Stimulated activated CD8-positive, alpha-beta memory T cell treated with anti-CD3 and anti-CD28 coated beads, Interleukin-15, amount 100 ng/mL, for 24 hours (primary cell): ENCODE measurements around the gene HLA-DMB.

Source experiments
- DNase-seq: peaks from one replicate; pipeline ENCODE4 v3.0.0-alpha.2; 2020; ENCODE audit warnings: low read depth

Gene HLA-DMB

DNA sequence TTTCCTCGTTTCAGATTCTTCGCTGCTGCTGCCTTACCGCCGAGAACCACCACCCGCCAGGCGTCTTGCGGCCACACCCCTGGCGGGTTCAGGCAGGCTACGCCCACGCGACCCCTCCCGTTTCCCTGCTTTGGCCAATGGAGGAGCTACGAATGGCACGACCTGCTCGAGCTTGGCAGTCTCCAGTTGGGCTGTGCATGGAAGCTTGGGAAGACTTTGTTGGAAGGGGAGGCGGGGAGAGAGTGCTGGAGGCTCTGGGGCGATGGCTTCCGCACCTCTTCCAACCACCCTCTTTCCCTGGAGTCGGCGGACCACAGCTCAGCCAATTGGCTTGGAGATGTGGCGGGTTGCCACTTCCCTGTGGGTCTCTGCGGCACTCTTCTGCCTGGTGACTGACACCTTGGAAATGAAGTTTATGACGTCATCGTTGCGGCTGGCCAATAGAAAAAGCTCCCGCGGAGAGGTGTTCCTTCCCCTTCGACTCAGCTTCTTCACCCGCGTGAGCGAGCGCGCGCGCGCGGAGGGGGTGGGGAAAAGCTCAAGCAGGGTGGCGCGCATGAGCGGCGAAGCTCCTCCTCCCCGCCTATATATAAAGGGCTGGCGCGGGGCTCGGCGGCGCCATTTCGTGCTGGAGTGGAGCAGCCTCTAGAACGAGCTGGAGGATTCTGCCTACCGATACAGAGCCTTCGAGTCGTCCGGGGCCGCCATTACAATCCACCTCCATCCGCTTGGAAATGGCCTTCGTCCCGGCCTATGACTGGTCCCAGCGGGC lies 30.9 kb upstream of the HLA-DMB start:
- peak; percentile 99 for DNase-seq

DNA sequence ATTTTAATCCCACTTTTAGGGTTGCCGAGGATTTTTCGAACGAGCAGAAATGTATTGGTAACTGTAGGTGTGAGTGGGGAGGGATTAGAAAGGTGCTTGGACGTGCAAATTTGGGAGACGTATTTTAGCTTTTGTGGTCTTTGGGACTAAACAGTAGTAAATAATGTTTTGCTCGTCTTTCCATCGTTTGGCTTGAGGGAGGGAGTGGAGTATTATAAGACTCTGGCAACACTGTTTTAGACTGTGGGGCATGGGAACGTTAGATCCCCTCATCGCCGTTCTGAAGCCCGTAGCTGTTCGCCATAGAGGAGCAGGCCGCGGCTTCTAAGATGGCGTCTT lies 30.4 kb upstream of the HLA-DMB start:
- DNase-seq = no peak

DNA sequence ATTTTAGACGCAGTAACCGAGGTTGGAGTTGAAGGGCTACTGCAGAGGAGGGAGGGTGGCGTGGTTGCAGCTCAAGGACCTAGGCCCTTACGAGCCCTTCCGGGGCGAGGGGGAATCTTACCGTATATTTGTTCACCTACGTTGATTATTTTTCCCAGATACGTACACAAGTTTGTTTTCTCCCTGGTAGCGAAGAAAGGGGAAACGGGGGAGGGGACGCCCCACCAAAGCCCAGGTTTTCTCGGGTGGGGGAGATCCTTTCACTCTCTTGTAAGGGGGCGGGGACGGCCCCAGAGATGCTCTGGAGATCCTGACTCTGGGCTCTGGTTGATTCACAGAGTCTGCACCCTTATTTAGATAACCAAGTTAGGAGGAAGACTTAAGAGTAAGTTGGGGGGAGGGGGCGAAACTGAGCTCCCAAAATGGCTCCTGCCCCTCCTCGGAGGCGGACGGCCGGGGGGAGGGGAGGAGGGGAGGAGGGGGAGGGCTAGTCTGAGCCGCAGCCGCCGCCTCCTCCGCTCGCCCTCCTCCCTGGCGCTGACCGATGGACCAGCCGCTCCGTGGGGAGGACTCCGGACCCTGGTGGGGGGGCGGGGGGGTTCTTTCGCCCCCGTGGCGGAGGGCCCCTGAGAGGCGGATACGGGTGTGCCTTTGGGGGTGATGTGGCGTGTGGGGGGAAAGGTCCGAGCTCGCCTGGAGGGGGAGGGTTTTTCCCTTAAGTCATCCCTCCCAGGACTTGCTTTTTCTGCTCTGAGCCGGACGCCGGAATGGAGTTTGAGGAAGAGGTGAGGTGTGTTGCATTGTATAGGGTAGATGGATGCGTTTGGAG lies 29.8 kb upstream of the HLA-DMB start:
- peak; percentile 44 for DNase-seq

DNA sequence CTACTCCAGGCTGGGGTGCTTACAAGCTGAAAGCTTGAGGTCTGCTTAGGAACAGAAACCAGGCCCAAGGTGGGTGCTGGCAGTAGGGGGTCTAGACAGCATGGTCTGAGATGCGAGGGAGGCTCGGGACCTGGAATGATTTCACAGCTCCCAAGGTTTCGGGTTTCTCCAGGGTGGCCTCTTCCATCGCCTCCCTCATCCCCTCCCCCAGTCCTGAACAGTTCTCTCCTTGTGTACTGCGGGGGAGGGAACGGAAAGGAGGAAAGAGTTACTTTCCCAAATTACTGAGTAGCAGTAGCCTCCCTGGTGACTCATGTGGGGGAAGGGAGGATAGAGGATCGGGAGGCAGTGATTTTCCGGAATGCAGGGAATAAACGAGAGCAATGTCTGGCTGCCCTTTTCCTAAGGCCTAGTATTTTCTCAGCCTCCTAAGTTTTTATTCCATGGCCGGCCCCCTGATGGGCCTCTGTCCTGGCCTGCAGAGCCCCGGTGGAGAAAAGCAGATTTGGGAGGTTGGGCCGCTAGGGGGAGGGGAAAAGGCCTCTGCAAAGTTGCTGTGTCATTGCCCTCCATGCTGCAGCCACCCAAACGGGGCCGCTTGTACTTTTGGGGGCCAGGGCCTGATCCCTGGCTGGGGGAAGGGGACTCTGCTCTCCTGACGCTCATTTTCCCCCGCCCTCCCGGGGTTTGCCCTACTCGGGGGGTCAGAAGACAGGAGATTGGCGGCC lies 29.0 kb upstream of the HLA-DMB start:
- peak; percentile 51 for DNase-seq

DNA sequence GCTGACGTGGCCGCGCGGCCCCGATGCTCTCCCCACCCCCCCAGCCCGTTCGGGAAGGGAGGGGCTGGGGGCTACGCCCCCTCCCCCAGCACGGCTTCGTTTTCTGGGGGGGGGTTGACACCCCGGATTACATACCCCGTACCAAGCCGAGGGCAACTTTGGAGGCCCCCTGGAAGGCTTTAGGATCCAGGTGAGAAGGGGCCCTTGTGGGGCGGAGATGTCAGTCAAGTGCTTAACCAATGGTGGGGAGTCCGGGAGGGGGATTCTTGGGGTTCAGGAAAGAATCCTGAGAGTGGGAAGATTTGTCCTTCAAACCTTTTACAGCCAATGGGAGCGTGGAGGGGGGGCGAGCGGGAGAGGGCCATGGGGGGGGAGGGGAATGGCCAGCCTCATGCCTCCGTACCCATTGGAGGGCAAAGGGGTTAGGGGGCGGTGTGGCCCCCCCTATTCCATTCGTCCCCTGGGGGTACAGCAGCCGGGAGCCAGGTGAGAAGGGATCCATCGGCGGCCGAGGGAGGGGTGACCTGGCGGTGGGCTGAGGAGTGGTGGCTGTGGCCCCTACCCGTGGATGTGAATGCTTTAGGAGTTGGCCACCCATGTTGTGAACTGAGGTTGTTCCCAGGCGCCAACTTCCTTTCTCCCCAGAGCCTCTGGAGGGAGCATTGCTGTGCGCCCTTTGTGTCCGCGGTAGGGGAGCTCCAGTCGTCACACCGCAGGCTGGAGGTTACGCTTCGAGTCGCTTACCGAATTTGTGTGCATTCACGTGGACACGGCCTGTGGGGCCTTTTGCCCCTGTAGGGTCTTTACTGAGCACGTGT lies 28.2 kb upstream of the HLA-DMB start:
- DNase-seq = peak; percentile 65

DNA sequence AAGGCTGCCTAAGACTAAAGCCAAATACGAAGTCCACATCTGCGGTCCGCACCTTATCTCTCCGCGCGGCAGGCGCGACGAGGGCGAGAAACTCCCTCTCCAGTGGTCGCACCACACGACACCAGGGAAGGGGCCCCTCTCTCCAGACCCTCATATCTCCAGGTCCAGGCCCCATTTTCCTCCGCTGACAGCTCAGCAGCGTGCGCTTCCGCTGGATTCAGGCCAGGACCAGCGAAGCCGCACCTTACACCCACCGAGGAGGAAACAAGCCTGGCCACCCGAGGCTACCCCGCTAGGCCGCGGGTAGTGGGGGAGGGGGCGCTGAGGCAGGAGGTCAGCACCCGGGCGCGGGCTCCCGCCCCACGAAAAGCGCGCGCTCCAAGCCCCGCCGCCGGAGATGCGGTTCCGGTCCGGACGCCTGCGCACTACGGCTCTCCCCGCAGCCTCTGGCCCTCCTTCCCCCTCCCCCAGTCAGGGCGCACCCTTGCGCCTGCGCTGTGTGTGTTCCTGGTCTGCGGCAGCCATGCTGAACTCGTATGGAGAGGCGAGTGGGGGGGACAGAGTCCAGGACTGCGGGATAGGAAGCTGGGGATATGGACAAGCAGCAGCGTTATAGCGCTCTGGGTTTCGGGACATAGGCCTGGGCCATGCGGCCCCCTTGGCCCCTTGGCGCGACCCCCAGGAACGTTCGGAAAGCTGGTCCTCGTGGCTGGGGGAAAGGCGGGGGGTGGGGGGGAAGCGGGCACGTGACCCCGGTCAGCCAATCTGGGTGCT lies 27.5 kb upstream of the HLA-DMB start, which contains the start of gene BRD2:
TSS of gene BRD2 (plus strand) at position 502 of the 774 bp plus-strand sequence. CDS start 4,305 bp downstream, outside the sequence.
- DNase-seq = peak; percentile 88

DNA sequence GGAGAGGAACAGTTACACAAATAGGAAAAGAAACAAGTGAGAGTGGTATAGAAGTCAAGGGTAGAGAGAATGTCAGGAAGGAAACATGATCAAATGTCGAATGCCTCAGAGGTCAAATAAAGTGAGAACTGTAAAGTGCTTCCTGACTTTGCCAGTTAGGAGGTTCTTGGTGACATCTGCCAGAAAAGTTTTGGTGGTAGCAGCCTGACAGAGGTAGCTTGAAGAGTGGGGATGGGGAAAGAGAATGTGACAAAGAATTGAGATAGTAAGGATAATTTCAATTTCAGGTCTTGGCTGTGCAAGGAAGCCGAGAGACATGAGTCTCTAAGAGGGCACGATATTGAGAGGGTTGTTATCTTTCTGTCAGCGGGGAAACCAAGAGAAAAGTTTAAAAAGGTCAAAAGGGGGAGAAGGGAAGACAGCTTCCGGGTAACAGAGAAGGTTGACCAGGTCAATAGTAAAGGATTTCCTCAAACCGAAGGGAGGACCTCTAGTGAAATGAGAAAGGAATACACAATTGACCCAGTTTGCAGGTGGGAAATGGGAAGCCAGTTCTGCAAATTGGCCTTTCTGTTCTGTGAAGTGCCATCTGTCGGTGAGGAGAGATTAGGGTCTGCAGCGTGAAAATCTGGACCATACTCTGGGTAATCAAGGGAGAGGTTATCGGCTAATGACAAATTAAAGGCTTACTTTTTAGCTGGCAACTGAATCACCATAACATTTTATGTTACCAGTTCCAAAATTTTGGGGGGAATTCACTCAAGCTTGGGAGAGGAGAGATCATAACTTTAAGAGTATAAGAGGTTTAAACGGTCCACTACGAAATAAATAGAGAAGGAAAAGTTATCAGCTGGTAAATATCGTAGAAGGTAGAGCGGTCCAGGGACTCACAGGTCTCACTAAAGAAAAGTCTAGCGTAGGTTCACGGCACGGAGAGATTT lies 26.6 kb upstream of the HLA-DMB start:
- no peak for DNase-seq

DNA sequence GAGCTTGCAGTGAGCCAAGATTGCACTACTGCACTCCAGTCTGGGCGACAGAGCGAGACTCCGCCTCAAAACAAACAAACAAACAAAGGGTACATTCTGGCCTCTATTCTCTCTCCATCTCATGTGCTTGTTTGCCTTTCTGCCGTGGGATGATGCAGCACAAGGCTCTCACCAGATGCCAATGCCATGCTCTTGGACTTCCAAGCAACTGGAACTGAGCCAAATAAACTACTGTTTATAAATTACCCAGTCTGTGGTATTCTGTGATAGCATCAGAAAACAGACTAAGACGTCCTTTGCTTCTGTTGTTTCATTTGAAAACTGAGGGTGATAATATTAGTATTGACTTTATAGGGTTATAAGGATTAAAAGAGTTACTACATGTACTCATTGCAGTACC lies 23.9 kb upstream of the HLA-DMB start:
- DNase-seq = no peak

DNA sequence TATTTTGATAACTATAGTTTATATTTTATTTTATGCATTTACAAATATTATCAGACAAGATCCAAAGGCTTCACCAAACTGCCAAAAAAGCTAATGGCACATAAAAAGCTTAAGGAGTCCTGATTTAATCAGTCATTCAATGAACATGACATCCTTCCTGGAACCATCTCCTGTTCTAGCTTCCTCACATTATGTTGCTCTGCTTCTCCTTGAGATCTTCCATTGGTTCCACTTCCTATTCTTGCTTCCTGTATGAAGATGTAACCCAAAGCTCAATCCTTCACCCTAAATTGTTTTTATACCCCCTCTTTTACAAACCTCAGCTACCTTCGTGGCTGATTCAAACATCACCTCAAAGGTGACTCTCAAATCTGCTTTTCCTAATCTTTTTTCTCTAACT lies 23.0 kb upstream of the HLA-DMB start:
- DNase-seq = no peak

DNA sequence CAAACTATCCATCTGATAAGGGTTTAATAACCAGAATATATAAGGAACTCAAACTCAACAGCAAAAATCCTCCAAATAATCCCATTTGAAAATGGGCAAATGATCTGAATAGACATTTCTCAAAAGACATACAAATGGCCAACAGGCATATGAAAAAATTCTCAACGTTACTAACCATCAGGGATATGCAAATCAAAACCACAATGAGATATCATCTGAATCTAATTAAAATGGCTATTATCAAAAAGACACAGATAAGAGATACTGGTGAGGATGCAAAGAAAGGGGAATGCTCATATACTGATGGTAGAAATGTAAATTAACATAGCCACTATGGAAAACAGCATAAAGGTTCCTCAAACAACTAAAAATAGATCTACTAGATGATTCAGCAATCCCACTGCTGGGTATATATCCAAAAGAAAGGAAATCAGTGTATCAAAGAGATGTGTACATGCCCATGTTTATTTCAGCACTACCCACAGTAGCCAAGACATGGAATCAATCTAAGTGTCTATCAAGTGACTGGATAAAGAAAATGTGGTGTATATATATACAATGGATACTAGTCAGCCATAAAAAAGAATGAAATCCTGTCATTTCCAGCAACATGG lies 21.5 kb upstream of the HLA-DMB start:
- no peak for DNase-seq

DNA sequence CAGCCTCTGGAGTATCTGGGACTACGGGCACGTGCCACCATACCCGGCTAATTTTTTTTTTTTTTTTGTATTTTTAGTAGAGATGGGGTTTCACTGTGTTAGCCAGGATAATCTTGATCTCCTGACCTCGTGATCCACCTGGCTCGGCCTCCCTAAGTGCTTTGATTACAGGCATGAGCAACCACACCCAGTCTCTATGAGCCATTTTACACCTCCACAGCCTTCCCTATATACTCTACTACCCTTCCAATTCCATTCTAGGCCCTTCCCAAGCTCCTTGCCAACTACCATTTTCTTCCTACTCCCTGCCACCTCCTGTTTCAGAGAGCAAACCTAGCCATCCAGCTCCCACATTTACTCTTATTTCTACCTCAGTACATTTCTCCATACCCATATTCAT lies 19.7 kb upstream of the HLA-DMB start:
- DNase-seq = no peak

DNA sequence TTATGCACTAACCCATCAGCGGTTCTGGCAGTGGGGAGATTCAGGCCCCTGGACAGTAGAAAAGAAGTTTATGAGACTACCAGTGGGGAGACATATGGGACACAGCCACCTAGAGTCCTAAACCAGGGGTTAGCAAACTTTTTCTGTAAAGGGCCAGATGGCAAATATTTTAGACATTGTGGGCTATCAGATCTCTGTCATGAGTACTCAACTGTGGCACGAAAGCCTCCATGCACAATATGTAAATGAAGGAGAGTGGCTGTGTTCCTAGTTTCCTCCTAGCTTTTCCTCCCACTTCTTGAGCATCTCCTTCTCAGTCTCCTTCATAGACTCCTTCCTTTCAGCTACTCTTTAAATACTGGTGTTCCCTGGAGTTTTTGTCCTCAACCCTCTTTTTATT lies 15.3 kb upstream of the HLA-DMB start:
- no peak for DNase-seq

DNA sequence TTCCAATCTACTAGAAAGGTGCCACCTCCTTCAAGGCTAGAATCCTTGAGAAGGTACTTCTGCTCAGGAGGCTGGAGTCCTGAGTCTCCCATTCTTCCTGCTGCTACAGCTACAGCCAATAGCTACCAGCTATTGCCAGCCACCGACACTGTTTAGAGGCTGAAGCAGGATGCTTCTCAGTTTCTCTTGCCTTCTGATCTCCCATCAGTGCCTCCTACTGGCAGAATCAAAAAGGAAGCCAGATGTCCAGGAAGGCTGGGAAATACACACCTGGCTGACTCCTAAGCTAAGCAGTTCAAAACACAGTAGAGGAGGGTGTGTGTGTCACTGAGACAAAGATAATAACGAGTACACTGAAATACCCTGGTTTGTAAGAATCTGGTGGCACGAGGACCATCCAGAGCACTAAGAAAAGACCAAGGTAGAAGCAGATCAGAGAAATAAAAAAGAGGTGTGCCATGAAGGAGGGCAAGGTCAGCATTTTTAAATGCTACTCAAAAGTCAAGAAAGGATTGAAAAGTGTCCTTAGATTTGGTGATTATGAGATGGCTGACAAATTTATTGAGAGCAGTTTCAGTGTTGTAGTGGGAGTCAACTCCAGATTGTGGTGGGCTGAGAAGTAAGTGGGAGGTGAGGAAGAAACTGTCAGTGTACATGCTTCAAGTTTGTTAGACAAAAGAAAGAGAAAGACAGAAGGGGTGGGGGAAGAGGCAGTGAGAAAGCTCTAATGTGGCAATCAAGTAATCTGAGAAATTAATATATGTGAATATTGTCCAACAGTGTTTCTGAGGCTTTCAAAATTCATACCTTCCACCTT lies 14.4 kb upstream of the HLA-DMB start:
- no peak for DNase-seq

DNA sequence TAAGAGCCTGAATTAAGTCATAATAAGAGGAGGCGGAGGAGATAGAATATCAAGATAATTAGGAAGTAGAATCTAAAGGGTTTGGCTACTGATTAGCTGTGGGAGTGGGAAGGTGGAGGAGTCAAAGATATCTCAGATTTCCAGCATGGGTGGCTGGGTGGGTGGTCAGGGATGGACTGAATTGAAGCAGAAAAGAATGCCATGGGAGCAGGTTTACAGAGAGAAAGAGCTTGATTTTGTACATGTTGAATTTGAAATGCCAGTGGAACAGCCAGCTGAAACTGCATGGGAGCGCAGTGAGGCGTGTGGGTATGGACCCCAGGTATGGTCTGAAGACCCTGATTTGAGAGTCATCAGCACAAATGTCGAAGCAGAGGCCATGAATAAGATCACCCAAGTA lies 13.4 kb upstream of the HLA-DMB start:
- DNase-seq = no peak

DNA sequence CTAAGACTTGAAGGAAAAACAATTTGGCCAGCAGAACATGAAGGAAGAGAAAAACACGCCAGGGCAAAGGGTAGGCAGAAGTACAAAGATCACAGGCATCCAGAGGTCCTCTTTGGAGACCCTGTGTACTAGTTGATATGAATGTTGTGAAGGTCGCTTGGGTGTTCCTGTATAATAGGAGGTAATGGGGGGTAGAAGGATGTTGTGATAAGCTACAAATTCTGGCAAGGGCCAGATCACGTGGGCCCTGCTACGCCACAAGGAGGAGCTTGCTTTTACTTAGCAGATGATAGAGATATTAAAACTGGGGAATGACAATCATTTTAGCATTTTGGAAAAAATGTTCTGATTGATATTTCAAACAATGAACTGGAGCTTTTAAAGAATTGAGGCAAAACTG lies 12.9 kb upstream of the HLA-DMB start:
- DNase-seq = no peak

DNA sequence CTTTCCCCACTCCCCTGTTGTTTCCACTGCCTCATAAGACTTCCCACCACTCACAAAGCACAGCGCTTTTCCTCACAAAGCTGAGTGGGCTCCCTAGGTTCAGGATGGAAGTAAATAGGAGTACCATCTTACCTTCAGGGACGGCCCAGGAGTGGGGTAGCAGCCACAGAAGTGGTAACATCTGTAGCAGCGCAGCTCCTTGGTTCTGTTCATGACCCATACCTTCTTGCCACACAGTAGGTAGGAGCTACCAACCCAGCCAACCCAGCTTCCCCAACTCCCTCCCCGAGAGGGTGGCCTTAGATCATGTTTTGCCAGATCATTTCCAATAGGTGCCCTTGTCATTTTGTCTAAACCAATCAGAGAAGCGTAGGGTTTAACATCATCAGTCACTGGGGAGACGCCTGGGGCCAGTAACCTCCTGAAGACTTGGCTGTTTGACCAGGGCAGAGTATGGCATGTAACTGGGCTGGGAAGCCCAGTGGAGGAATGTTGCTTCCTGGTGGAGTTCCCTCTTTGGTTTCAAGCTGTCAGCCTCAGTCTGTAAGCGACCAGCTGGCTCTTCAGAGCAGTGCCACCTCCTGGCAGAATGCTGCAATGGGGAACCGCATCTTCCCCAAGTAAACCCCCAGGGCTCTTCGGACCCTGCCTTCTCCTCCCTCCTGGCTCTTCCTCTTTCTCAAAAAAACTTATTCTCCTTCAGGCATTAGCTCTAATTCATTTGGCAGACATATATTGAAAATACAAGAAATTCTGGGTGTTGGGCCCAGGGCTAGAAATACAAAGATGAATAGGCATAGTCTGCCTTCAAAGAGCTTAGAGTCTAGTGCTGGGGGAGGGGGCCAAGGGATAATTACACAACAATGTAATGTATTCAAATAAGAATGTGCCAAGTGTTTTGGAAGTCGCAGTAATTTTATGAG lies 12.2 kb upstream of the HLA-DMB start, which contains the start of gene HLA-DMA:
TSS of gene HLA-DMA (minus strand) at position 281 of the 923 bp plus-strand sequence. CDS start at position 220, 61 bp downstream.
- no peak for DNase-seq

DNA sequence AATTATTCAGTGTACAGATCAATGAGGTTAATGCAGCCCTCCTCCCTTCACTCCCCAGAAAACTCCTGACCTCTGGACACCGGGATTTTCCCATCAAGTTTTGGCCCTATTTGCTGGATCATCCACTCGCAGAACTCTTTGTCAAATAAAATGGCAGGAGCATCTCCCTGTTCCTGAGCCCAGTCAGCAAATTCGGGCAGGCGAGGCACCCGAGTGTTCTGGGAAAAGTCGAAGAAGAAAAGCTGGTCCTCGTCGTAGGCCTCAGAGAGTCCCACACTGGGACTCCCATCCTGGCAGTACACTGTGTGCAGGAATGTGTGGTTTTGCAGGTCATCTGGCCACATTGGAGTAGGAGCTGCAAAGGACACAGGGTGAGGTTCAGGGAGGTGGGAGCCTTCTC lies 9.6 kb upstream of the HLA-DMB start:
- no peak for DNase-seq
